ENCODE results near the gene RXRA.

GRCh38 chr9:134444038-134444315 is 117.7 kb downstream of the RXRA start:
- no peak for TF ChIP-seq POLR2AphosphoS5 (IDR thresholded peaks at IDR 0.05; ENCODE audit: low read depth, low read length)
- TF ChIP-seq TAF1 (IDR thresholded peaks at IDR 0.05; ENCODE audit: borderline replicate concordance, insufficient read depth, low read length): no peak
- no peak for TF ChIP-seq REST (IDR thresholded peaks at IDR 0.05; ENCODE audit: insufficient read depth in 1 of 2, low read depth in 2 of 2, low read length in 2 of 2)
